ENCODE data around the gene APOB.

APOB gene

GRCh38 chr2:20972110-20972509, 71.8 kb downstream of the APOB start:
- H3K27ac ChIP-seq = no peak overlapping the region

GRCh38 chr2:20970068-20970467, 73.8 kb downstream of the APOB start:
- no peak for TF ChIP-seq ZFX (IDR thresholded peaks at IDR 0.05)
- TF ChIP-seq CTCF (conservative IDR thresholded peaks at IDR 0.05) = no peak
- no peak overlapping the region for H3K27ac ChIP-seq

More at GRCh38 chr2:20972110-20972509, 71.8 kb downstream of the APOB start:
- TF ChIP-seq CTCF (conservative IDR thresholded peaks at IDR 0.05) = no peak
- no peak for TF ChIP-seq ZFX (IDR thresholded peaks at IDR 0.05)

GRCh38 chr2:20966061-20966595, 77.7 kb downstream of the APOB start:
- H3K27ac ChIP-seq = no peak overlapping the region
- TF ChIP-seq ZFX (IDR thresholded peaks at IDR 0.05) (no peak), CTCF (conservative IDR thresholded peaks at IDR 0.05) (no peak)

GRCh38 chr2:20965221-20965620, 78.7 kb downstream of the APOB start:
- no peak for TF ChIP-seq CTCF (conservative IDR thresholded peaks at IDR 0.05)
- no peak for TF ChIP-seq ZFX (IDR thresholded peaks at IDR 0.05)
- H3K27ac ChIP-seq = no peak overlapping the region

GRCh38 chr2:20963867-20964266, 80.0 kb downstream of the APOB start:
- TF ChIP-seq ZFX (IDR thresholded peaks at IDR 0.05) (no peak), CTCF (conservative IDR thresholded peaks at IDR 0.05) (no peak)
- H3K27ac ChIP-seq = no peak overlapping the region

GRCh38 chr2:20962939-20963557, 80.8 kb downstream of the APOB start:
- TF ChIP-seq ZFX (IDR thresholded peaks at IDR 0.05) = no peak
- TF ChIP-seq CTCF (conservative IDR thresholded peaks at IDR 0.05) = peak; percentile 85

GRCh38 chr2:20961858-20962257, 82.0 kb downstream of the APOB start:
- TF ChIP-seq CTCF (conservative IDR thresholded peaks at IDR 0.05) (no peak), ZFX (IDR thresholded peaks at IDR 0.05) (no peak)

More at GRCh38 chr2:20962939-20963557, 80.8 kb downstream of the APOB start:
- no peak overlapping the region for H3K27ac ChIP-seq

More at GRCh38 chr2:20961858-20962257, 82.0 kb downstream of the APOB start:
- H3K27ac ChIP-seq = no peak overlapping the region

All from C4-2B (cell line).